ENCODE results near the gene KPNA4. TPM values are rescaled to one million over a fixed set of nuclear protein-coding genes. Genes with fewer than 3 reads are reported as not detected.

The KPNA4 gene
- total and polyA plus RNA-seq, 2 of the 4 experiments (the other 2 are of a cell fraction) = 12.9 to 46.1 TPM

GRCh38 chr3:160545504-160545871, 19.9 kb downstream of the KPNA4 start:
- Histone ChIP-seq H2BK5ac (ENCODE audit: low read depth, low read length, poor library complexity, severe bottlenecking) (no peak overlapping the region), H4K5ac (ENCODE audit: low read depth, low read length) (no peak overlapping the region), H3K9ac (ENCODE audit: low read depth, low read length) (no peak overlapping the region), H4K8ac (ENCODE audit: low read depth in 2 of 2, low read length in 2 of 2) (no peak overlapping the region), H3K4ac (ENCODE audit: low read depth, low read length) (no peak overlapping the region), H2AFZ (replicated peaks; ENCODE audit: low read length, poor library complexity) (no peak overlapping the region), H3K36me3 (ENCODE audit: control insufficient read depth, insufficient read depth, low read length) (no peaks in the 10 kb centered on the region), H2BK15ac (ENCODE audit: low read depth, low read length) (no peak overlapping the region), H2AK9ac (replicated peaks; ENCODE audit: low read depth, low read length, poor library complexity) (no peak overlapping the region), H3K4me2 (ENCODE audit: low read depth, low read length) (no peak overlapping the region), H4K20me1 (ENCODE audit: insufficient read depth, low read length) (peaks cover 68% of the 10 kb centered on the region), H2AK5ac (ENCODE audit: low read depth, low read length) (no peak overlapping the region), H3K56ac (ENCODE audit: extremely low read depth, insufficient read depth, low read length) (no peak overlapping the region), H2BK20ac (ENCODE audit: low read depth, low read length) (no peak overlapping the region), H3K9me1 (ENCODE audit: insufficient read depth, low read length) (no peaks in the 10 kb centered on the region), H3K4me1 (ENCODE audit: control insufficient read depth, insufficient read depth, low read length) (no peaks in the 10 kb centered on the region), H3K18ac (ENCODE audit: low read depth, low read length) (no peak overlapping the region), H3K14ac (replicated peaks; ENCODE audit: low read depth, low read length) (no peak overlapping the region), H3K27ac (ENCODE audit: insufficient read depth, low read length) (no peak overlapping the region), H3K27me3 (ENCODE audit: control insufficient read depth, insufficient read depth, low read length) (no peaks in the 10 kb centered on the region), H3K23ac (ENCODE audit: low read depth, low read length) (no peak overlapping the region), H3K79me1 (ENCODE audit: low read depth in 1 of 2, low read length in 2 of 2) (peaks cover 10 to 41% of the 10 kb centered on the region in 2 experiments; a peak in 3 of 4 replicates), H2BK120ac (ENCODE audit: low read depth, low read length) (no peak overlapping the region), H3K9me3 (ENCODE audit: control insufficient read depth, insufficient read depth, low read length) (no peaks in the 10 kb centered on the region; the same call in 1 of the 2 replicates), H4K91ac (ENCODE audit: insufficient read depth, low read depth, low read length) (no peak overlapping the region), H3K4me3 (ENCODE audit: insufficient read depth, low read depth, low read length) (no peak overlapping the region)
- ATAC-seq (ENCODE audit: low read depth) (no peak), DNase-seq (no peak)
- POLR2A ChIA-PET (ENCODE audit: unreplicated experiment) = no interaction called here
- no TSS peak for BruUV-seq (replicated peaks)
- CTCF ChIA-PET = interaction anchor here (1.1 kb wide), 1 partner anchor 11 kb away, joined by 3 read pairs; no protein-coding TSS in a partner anchor
- no peak for TF ChIP-seq BHLHE40 (IDR thresholded peaks at IDR 0.05; ENCODE audit: low read depth, low read length)
- TF ChIP-seq FOS (IDR thresholded peaks at IDR 0.05; ENCODE audit: low read depth, low read length) = no peak
- TF ChIP-seq CTCF (conservative IDR thresholded peaks at IDR 0.05; ENCODE audit: low read depth, low read length) = no peak
- no peak for TF ChIP-seq ELK1 (IDR thresholded peaks at IDR 0.05; ENCODE audit: borderline replicate concordance, low read depth, low read length)
- TF ChIP-seq, protein P1, sequence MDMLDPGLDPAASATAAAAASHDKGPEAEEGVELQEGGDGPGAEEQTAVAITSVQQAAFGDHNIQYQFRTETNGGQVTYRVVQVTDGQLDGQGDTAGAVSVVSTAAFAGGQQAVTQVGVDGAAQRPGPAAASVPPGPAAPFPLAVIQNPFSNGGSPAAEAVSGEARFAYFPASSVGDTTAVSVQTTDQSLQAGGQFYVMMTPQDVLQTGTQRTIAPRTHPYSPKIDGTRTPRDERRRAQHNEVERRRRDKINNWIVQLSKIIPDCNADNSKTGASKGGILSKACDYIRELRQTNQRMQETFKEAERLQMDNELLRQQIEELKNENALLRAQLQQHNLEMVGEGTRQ (IDR thresholded peaks at IDR 0.05; ENCODE audit: low read depth, low read length) = no peak
- intact Hi-C loops (cut with micrococcal nuclease) (loop anchor here (2.0 kb wide), 1 partner anchor 13 kb away; no protein-coding TSS in a partner anchor), dilution Hi-C loops (cut with HindIII; ENCODE audit: low sequenced_read_pairs, unreplicated experiment) (no loop called here), in situ Hi-C loops (cut with MboI; ENCODE audit: low sequenced_read_pairs) (no loop called here)
- 100% methylated on average over 3 of the region's 3 CpGs; no CpG with 5 or more reads in 1 of the 2 experiments for WGBS, 2 experiments (ENCODE audit: extremely low coverage in 2 of 2, insufficient read length in 1 of 2)

Data from IMR-90 (cell line).